ENCODE results near the gene ARMC7. TPM values are rescaled to one million over a fixed set of nuclear protein-coding genes. Genes with fewer than 3 reads are reported as not detected.

Gene ARMC7
- total and polyA plus RNA-seq, 3 donors from 2014 or later: 10.0 to 12.6 (median 11.8) TPM

GRCh38 chr17:75146592-75146991, 36.8 kb downstream of the ARMC7 start:
- H3K4me1 ChIP-seq: no peaks in the 10 kb centered on the region
- no peaks in the 10 kb centered on the region for H3K27me3 ChIP-seq
- no peaks in the 10 kb centered on the region for H3K36me3 ChIP-seq (ENCODE audit: low read depth, missing control alignments)
- DNase-seq: no peak
- WGBS, 2 donors: 81 to 88% methylated on average over 3 of the region's 3 CpGs
- intact Hi-C loops (cut with DNase I; ENCODE audit: low total_unique reads): no loop called here
- H3K9me3 ChIP-seq: no peaks in the 10 kb centered on the region
- TF ChIP-seq POLR2A (IDR thresholded peaks at IDR 0.05) (no peak), CTCF (IDR thresholded peaks at IDR 0.05) (no peak)
- H3K4me3 ChIP-seq: no peak overlapping the region
- no peak overlapping the region for H3K27ac ChIP-seq

- Histone ChIP-seq H3K4me3 (no peak overlapping the region), H3K27me3 (no peaks in the 10 kb centered on the region), H3K9me3 (no peaks in the 10 kb centered on the region), H3K27ac (no peak overlapping the region), H3K4me1 (no peaks in the 10 kb centered on the region), H3K36me3 (ENCODE audit: low read depth, missing control alignments) (no peaks in the 10 kb centered on the region)
- intact Hi-C loops (cut with DNase I; ENCODE audit: low total_unique reads): no loop called here
- WGBS, 2 donors: 78 to 83% methylated on average over 6 of the region's 6 CpGs
- DNase-seq: no peak
- no peak for TF ChIP-seq CTCF (IDR thresholded peaks at IDR 0.05)
- no peak for TF ChIP-seq POLR2A (IDR thresholded peaks at IDR 0.05)
Observed at GRCh38 chr17:75147878-75148546, 38.2 kb downstream of the ARMC7 start.

GRCh38 chr17:75151930-75152329, 42.2 kb downstream of the ARMC7 start:
- Histone ChIP-seq H3K27me3 (no peaks in the 10 kb centered on the region), H3K4me1 (no peaks in the 10 kb centered on the region), H3K27ac (no peak overlapping the region), H3K4me3 (no peak overlapping the region), H3K36me3 (ENCODE audit: low read depth, missing control alignments) (no peaks in the 10 kb centered on the region), H3K9me3 (no peaks in the 10 kb centered on the region)
- intact Hi-C loops (cut with DNase I; ENCODE audit: low total_unique reads): no loop called here
- WGBS, 2 donors: 73 to 82% methylated on average over 6 of the region's 6 CpGs
- DNase-seq: no peak
- TF ChIP-seq CTCF (IDR thresholded peaks at IDR 0.05) (no peak), POLR2A (IDR thresholded peaks at IDR 0.05) (no peak)

GRCh38 chr17:75152523-75152921, 42.8 kb downstream of the ARMC7 start:
- no peak for TF ChIP-seq CTCF (IDR thresholded peaks at IDR 0.05)
- TF ChIP-seq POLR2A (IDR thresholded peaks at IDR 0.05): no peak
- no peaks in the 10 kb centered on the region for H3K4me1 ChIP-seq
- 49 to 54% methylated on average over 6 of the region's 6 CpGs for WGBS, 2 donors
- H3K9me3 ChIP-seq: no peaks in the 10 kb centered on the region
- H3K4me3 ChIP-seq: peak overlapping the region in 1 of 2 donors; percentile 68
- no peaks in the 10 kb centered on the region for H3K27me3 ChIP-seq
- intact Hi-C loops (cut with DNase I; ENCODE audit: low total_unique reads): no loop called here
- no peaks in the 10 kb centered on the region for H3K36me3 ChIP-seq (ENCODE audit: low read depth, missing control alignments)
- no peak for DNase-seq
- no peak overlapping the region for H3K27ac ChIP-seq

Data from testis (tissue), 3 donors.